ENCODE results near the gene HDAC1. TPM values are rescaled to one million over a fixed set of nuclear protein-coding genes. Genes with fewer than 3 reads are reported as not detected.

HDAC1 gene
- total RNA-seq, 1 experiment from 2014 or later, result 117 TPM

GRCh38 chr1:32357614-32358013 lies 65.7 kb downstream of the HDAC1 start:
- peaks cover 24% of the 10 kb centered on the region for H3K4me1 Mint-ChIP-seq (ENCODE audit: low read depth, unreplicated experiment)
- no peaks in the 10 kb centered on the region for H3K9me3 Mint-ChIP-seq (ENCODE audit: unreplicated experiment)
- peaks cover 16% of the 10 kb centered on the region for H3K4me1 ChIP-seq
- no peaks in the 10 kb centered on the region; the same call in 1 of the 2 replicates for H3K36me3 ChIP-seq (ENCODE audit: control insufficient read depth, insufficient read depth, low read length)
- H3K36me3 Mint-ChIP-seq (ENCODE audit: insufficient read depth, unreplicated experiment), result peaks cover 25% of the 10 kb centered on the region
- H3K9me3 ChIP-seq, result no peaks in the 10 kb centered on the region
- no TSS peak for BruUV-seq (replicated peaks)
- no peak overlapping the region for H3K27ac Mint-ChIP-seq (ENCODE audit: unreplicated experiment)
- no peak for DNase-seq
- ChIA-PET CTCF (no interaction called here), POLR2A (no interaction called here)
- H3K27me3 Mint-ChIP-seq (ENCODE audit: insufficient read depth, unreplicated experiment), result no peaks in the 10 kb centered on the region
- no peak overlapping the region for H3K4me3 ChIP-seq (ENCODE audit: low read depth, low read length)
- H3K4me3 Mint-ChIP-seq (ENCODE audit: unreplicated experiment), result no peak overlapping the region
- H3K27me3 ChIP-seq (replicated peaks; ENCODE audit: control insufficient read depth, insufficient read depth, low read length), result no peaks in the 10 kb centered on the region
- intact Hi-C loops (cut with micrococcal nuclease; ENCODE audit: unreplicated experiment), result no loop called here
- no peak for TF ChIP-seq CTCF (IDR thresholded peaks at IDR 0.05; ENCODE audit: insufficient read depth in 1 of 2, low read depth in 1 of 2, low read length in 1 of 2, severe bottlenecking in 1 of 2, unreplicated experiment in 1 of 2)

- Histone ChIP-seq H3K27me3 (replicated peaks; ENCODE audit: control insufficient read depth, insufficient read depth, low read length) (no peaks in the 10 kb centered on the region), H3K9me3 (no peaks in the 10 kb centered on the region), H3K36me3 (ENCODE audit: control insufficient read depth, insufficient read depth, low read length) (no peaks in the 10 kb centered on the region; the same call in 1 of the 2 replicates), H3K4me1 (peaks cover 19% of the 10 kb centered on the region), H3K4me3 (ENCODE audit: low read depth, low read length) (no peak overlapping the region; the same call in 1 of the 2 replicates)
- H3K4me3 Mint-ChIP-seq (ENCODE audit: unreplicated experiment), result no peak overlapping the region
- H3K36me3 Mint-ChIP-seq (ENCODE audit: insufficient read depth, unreplicated experiment), result peaks cover 27% of the 10 kb centered on the region
- DNase-seq, result no peak
- CTCF ChIA-PET, result no interaction called here
- peaks cover 22% of the 10 kb centered on the region for H3K4me1 Mint-ChIP-seq (ENCODE audit: low read depth, unreplicated experiment)
- BruUV-seq (replicated peaks), result no TSS peak
- H3K27ac Mint-ChIP-seq (ENCODE audit: unreplicated experiment), result no peak overlapping the region
- TF ChIP-seq CTCF (IDR thresholded peaks at IDR 0.05; ENCODE audit: insufficient read depth in 1 of 2, low read depth in 1 of 2, low read length in 1 of 2, severe bottlenecking in 1 of 2, unreplicated experiment in 1 of 2), result no peak
- intact Hi-C loops (cut with micrococcal nuclease; ENCODE audit: unreplicated experiment), result no loop called here
- H3K27me3 Mint-ChIP-seq (ENCODE audit: insufficient read depth, unreplicated experiment), result no peaks in the 10 kb centered on the region
- POLR2A ChIA-PET, result no interaction called here
- H3K9me3 Mint-ChIP-seq (ENCODE audit: unreplicated experiment), result no peaks in the 10 kb centered on the region
Observed at GRCh38 chr1:32358435-32358834, 66.6 kb downstream of the HDAC1 start.

- peak overlapping the region; percentile 78 for H3K4me3 Mint-ChIP-seq (ENCODE audit: unreplicated experiment)
- no peaks in the 10 kb centered on the region for H3K27me3 Mint-ChIP-seq (ENCODE audit: insufficient read depth, unreplicated experiment)
- DNase-seq, result peak in 1 of 2 experiments; percentile 13
- H3K4me1 Mint-ChIP-seq (ENCODE audit: low read depth, unreplicated experiment), result peaks cover 14% of the 10 kb centered on the region
- Histone ChIP-seq H3K4me1 (peaks cover 19% of the 10 kb centered on the region), H3K9me3 (no peaks in the 10 kb centered on the region), H3K4me3 (ENCODE audit: low read depth, low read length) (peak overlapping the region; percentile 50), H3K36me3 (ENCODE audit: control insufficient read depth, insufficient read depth, low read length) (no peaks in the 10 kb centered on the region), H3K27me3 (replicated peaks; ENCODE audit: control insufficient read depth, insufficient read depth, low read length) (no peaks in the 10 kb centered on the region)
- peaks cover 19% of the 10 kb centered on the region for H3K36me3 Mint-ChIP-seq (ENCODE audit: insufficient read depth, unreplicated experiment)
- intact Hi-C loops (cut with micrococcal nuclease; ENCODE audit: unreplicated experiment), result no loop called here
- no peaks in the 10 kb centered on the region for H3K9me3 Mint-ChIP-seq (ENCODE audit: unreplicated experiment)
- ChIA-PET CTCF (no interaction called here), POLR2A (no interaction called here)
- no peak for TF ChIP-seq CTCF (IDR thresholded peaks at IDR 0.05; ENCODE audit: insufficient read depth in 1 of 2, low read depth in 1 of 2, low read length in 1 of 2, severe bottlenecking in 1 of 2, unreplicated experiment in 1 of 2)
- peak overlapping the region; percentile 84 for H3K27ac Mint-ChIP-seq (ENCODE audit: unreplicated experiment)
- BruUV-seq (replicated peaks), result no TSS peak
Observed at GRCh38 chr1:32361308-32361673, 69.4 kb downstream of the HDAC1 start.
